ENCODE data around the gene RELCH. TPM values are rescaled to one million over a fixed set of nuclear protein-coding genes. Genes with fewer than 3 reads are reported as not detected.
A peak's percentile ranks its signal among the peaks of the same experiment; 100 is the strongest.

Gene RELCH
- polyA plus RNA-seq, 1 donor from 2014 or later = 5.5 TPM

DNA sequence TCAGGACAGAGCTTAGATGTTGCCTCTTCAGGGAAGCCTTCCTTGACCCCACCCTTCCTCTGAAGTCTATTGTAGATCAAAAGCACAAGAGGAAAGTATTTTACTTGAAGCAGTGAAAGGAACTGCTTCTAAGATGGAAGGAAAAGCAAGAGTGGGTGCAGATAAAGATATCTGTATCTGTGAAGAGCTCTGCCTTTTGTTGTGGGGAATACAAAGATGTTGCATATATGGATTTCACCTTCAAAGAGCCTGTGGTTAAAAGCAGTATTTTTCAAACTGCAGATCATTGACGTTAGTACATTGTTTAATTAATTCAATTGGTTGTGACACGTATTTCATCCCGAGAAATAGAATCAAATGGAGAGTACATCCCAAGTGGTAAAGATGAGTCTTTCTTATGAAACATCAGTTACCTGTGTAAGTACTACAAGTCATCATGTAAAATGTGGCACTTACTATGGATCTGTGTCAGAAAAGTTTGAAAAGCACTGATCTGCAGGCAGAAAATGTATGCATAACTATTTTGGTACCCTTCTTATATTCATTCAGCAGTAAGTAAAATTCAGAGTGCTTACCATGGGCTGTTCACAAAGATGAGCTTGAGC is 113.4 kb downstream of the RELCH start:
- Mint-ChIP-seq H3K9me3 (no peaks in the 10 kb centered on the region), H3K4me3 (no peak overlapping the region), H3K27me3 (no peaks in the 10 kb centered on the region), H3K36me3 (peaks cover 16% of the 10 kb centered on the region), H3K4me1 (peaks cover 8 to 12% (median 9%) of the 10 kb centered on the region in 3 donors), H3K27ac (peak overlapping the region in 1 of 3 donors; percentile 21)

DNA sequence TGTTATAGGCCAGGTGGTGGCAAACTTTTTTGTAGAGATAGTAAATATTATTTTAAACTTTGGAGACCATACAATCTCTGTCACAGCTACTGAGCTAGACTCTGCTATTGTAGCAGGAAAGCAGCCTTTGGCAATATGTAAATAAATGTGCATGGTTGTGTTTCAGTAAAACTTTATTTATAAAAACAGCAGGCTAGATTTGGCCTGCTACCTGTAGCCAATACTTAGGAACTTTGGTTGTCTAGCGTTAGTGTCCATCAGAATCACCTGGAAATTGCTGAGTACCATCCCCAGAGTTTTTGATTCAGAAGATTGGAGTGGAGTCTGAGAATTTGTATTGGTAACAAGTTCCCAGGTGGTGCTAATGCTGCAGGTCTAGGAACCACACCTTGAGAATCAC is 114.3 kb downstream of the RELCH start:
- Mint-ChIP-seq H3K4me1 (peaks cover 8 to 9% (median 8%) of the 10 kb centered on the region in 3 donors), H3K27ac (no peak overlapping the region), H3K36me3 (peaks cover 16% of the 10 kb centered on the region), H3K9me3 (no peaks in the 10 kb centered on the region), H3K4me3 (no peak overlapping the region), H3K27me3 (no peaks in the 10 kb centered on the region)

DNA sequence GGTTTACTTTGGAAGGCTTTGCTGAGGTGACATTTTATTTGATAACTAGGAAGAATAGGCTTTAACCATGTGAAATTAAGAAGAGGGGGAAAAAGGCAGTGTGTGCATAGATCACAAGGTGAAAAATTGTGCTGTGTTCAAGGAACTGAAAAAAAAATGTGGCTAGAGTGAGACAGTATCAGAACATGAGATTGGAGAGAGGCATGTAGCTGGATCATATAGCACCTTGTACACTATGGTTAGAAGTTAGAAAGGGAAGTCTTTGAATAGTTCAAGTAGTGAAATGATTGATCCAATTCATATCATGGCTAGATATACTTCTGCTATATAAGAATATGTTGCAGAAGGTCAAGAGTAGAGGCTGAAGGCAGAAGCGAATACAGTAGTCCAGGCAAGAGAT is 125.8 kb downstream of the RELCH start:
- H3K9me3 Mint-ChIP-seq = no peaks in the 10 kb centered on the region
- peaks cover 6% of the 10 kb centered on the region for H3K36me3 Mint-ChIP-seq

DNA sequence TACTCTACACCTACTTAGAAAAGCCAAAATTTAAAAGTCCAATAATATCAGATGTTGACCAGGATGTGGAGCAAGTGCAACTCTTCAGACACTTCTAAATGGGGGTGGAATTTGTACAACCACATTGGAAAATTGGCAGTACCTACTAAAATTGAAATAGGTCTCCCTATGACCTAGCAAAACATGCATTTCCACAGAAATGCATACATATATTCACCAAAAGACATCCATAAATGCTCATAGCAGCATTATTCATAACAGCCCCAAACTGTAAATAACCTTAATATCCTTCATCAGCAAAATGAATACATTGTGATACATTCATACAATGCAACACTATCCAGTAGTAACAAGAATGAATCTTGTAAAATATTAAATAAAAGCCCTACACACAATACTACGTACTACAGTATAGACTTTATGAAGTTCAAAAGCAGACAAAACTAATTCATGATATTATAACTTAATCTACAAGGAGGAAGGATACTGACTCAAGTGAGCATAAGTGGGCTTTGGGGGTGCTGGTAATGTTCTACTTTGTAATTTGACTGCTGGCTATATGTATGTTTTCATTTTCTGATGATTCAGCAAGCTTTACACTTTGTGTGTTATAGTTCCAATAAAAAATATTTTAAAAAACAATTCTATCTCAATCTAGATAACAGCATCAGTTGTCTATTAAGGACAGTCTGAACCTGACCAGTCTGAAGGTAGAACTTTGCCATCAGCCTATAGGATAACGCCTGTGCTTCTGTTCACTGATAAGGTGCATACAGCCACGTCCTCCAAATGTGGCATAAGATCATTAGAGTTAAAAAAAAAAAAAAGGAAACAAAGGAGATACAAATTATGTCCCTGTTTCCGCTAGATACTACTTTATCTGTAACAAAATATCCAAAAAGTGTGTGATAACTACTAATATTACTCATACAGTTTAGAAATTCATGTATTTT is 131.4 kb downstream of the RELCH start:
- Mint-ChIP-seq H3K4me3 (no peak overlapping the region), H3K27ac (no peak overlapping the region), H3K27me3 (peaks cover 8% of the 10 kb centered on the region), H3K9me3 (no peaks in the 10 kb centered on the region), H3K4me1 (peaks cover 0 to 10% (median 3%) of the 10 kb centered on the region in 3 donors), H3K36me3 (no peaks in the 10 kb centered on the region)

More for the DNA sequence above, 125.8 kb downstream of the RELCH start:
- H3K4me1 Mint-ChIP-seq = no peaks in the 10 kb centered on the region
- H3K27me3 Mint-ChIP-seq = peaks cover 2% of the 10 kb centered on the region
- H3K27ac Mint-ChIP-seq = no peak overlapping the region
- H3K4me3 Mint-ChIP-seq = no peak overlapping the region

DNA sequence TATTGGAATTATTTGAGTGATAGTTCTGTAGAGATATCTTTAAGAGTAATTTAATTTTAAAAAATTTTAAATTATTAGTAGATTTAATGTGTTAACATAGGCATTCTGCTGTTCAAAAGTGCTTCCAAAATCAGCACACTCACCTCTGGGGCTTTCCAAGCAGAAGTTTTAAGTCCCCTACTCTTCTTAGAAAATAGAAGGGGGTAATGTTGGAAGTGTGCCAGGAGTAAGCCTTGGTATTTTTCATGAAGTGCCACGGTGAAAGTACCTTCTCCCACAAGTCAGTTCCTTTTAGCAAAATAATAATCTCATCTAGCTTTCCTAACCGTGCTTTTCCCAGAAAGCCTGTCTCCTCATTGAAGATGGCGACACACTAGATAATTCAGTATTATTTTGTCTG is 134.1 kb downstream of the RELCH start:
- Mint-ChIP-seq H3K36me3 (peaks cover 2% of the 10 kb centered on the region), H3K27me3 (peaks cover 21% of the 10 kb centered on the region)

DNA sequence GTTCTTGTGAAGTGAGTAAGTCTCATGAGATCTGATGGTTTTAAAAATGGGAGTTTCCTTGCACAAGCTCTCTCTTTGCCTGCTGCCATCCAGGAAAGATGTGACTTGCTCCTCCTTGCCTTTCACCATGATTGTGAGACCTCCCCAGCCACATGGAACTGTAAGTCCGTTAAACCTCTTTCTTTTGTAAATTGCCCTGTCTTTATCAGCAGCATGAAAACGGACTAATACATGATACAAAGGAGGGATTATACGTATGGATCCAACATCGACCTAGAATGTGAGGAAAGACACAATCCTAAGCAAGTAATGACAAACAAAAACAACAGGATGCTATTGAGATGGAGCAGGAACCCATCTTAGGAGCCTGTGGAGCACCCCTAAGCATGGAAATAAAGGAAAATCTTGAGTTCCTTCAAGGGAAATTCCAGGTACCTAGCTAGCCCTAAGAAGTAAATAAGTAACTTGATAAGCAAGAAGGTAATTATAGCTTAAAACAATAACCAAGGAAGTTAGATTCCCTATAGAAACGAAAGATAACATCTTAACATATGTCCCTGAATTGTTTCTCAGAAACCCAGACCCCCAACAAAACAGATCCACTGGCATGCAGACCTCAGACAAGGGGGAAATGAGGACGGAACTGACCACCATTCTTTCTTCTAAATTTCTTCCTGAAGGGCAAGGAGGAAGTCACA is 136.6 kb downstream of the RELCH start:
- Mint-ChIP-seq H3K4me3 (peak overlapping the region in 3 of 4 donors; percentile 77 to 86 (median 85)), H3K27me3 (peaks cover 37% of the 10 kb centered on the region), H3K9me3 (no peaks in the 10 kb centered on the region), H3K27ac (peak overlapping the region in 2 of 3 donors; percentile 14 to 68), H3K4me1 (peaks cover 12 to 27% (median 18%) of the 10 kb centered on the region in 3 donors), H3K36me3 (peaks cover 2% of the 10 kb centered on the region)

More for the DNA sequence above, 134.1 kb downstream of the RELCH start:
- Mint-ChIP-seq H3K9me3 (no peaks in the 10 kb centered on the region), H3K4me3 (no peak overlapping the region), H3K4me1 (peaks cover 10 to 25% (median 12%) of the 10 kb centered on the region in 3 donors), H3K27ac (peak overlapping the region in 1 of 3 donors; percentile 73)

DNA sequence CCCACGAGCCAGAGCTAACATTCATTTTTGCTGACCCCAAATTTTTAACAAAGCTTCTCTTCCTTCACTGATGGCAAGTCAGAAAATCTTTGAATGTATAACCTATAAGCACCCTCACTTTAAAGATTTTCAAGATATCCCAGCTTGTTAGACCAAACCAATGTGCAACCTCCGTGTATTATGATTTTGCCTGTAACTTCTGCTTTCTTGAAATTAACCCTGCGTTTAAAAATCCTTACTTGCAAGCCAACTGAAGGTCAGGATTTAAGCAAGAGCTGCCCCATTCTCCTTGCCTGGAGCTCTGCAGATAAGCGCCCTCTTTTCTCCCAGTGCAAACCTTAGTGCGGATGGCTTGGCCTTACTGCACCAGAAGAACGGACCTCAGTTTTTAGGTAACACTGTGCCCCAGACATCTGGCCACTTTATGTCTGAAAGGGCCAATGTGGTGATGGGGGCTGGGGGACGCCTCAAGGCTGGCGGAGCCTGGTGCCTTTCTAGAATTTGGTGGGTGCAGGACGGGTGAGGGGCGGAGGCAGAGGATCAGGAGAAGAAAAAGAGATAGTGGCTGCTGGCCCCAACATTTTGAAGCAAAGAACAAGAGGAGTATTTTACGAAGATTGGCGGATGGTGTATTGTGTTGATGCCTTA is 137.2 kb downstream of the RELCH start:
- Mint-ChIP-seq H3K4me3 (peak overlapping the region; percentile 74 to 86 (median 81)), H3K36me3 (peaks cover 2% of the 10 kb centered on the region), H3K27me3 (peaks cover 38% of the 10 kb centered on the region), H3K9me3 (no peaks in the 10 kb centered on the region), H3K27ac (peak overlapping the region in 2 of 3 donors; percentile 14 to 68), H3K4me1 (peaks cover 12 to 27% (median 18%) of the 10 kb centered on the region in 3 donors)

DNA sequence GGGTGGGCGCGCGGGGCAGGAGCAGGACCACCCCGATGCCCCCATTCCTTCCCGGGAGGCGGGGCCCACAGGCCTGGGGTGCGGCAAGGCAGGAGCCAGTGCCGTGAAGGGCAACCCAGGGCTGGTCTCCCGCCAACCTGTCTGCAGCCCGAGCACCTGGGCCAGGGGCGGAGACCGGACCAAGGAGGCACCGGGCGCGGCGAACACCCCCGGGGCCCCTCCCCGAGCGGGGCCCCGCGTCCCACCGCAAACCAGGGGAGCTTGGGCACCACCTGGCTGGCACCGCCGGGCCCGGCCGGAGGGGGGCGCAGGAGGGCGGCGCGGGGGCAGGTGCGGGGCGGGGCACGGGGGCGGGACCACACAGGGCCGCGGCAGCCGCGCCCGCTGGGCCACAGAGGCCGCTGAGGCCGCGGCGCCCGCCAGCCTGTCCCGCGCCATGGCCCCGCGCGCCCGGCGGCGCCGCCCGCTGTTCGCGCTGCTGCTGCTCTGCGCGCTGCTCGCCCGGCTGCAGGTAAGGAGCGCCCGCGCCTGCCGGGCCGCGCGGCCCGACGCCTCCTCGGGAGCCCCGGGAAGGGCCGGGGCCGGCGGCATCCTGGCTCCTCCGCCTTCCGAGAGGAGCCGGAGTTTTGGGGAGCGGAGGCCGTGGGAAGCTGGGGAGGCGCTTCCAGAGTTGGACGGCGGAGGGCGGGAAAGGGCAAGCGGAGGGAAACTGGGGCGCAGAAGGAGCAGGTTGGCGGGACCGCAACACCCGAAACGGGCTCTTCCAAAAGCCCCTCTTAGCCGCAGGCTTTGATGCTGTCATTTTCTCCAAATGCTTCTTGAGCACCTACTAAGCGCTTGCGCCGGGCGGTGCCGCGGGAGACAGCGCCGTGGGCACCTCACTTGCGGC is 138.1 kb downstream of the RELCH start, which contains the start of gene TNFRSF11A:
Gene TNFRSF11A (plus strand): TSS at position 394 of the 889 bp plus-strand sequence. CDS start 43 bp downstream, at position 437.
- H3K4me1 Mint-ChIP-seq = peaks cover 14 to 27% (median 18%) of the 10 kb centered on the region in 3 donors
- peak within 1 kb of the TSS in 2 of 3 donors; percentile 14 to 68 for H3K27ac Mint-ChIP-seq
- H3K27me3 Mint-ChIP-seq = peaks cover 46% of the 10 kb centered on the region

DNA sequence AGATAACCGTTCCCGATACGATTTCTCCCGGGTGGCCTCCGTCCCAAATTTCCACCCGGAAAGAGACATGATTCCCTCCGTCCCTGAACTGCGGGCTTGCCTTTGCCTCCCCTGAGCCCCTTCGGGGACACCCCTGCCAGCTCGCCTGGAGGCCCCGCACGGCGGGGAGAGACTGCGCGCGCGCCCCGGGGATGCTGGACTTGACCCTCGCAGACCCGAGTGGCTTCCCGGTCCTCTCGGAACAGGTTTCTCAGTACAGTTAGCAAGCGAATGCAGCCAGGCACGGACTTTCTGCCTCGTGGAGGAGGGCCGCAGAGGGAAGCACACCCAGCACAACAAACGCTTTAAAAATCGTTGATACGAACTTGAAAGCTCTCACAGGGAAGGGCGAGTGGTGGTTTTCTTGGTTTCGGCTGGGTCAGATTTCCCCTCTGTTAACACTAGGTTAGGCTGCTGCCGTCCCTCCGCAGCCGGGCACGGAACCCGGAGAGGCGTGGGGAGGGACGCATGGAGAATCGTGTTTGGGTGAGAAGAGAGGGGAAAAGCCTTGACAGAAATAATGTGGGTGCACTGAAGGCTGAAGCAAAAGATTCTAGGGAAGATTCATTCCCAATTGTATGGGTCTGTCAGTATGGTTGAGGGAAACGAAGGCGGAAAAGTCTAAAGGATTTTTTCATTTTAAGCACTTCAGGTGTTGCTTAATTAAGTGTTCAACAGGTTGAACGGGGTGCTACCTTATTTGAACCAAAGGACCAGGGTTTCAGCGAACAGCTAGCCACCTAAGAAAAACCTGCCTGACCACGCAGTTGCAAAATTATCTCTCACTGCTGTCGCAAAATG is 139.0 kb downstream of the RELCH start:
- Mint-ChIP-seq H3K27ac (no peak overlapping the region), H3K36me3 (peaks cover 2% of the 10 kb centered on the region), H3K4me3 (peak overlapping the region; percentile 61 to 88 (median 83)), H3K9me3 (no peaks in the 10 kb centered on the region), H3K4me1 (peaks cover 16 to 27% (median 18%) of the 10 kb centered on the region in 3 donors), H3K27me3 (peaks cover 53% of the 10 kb centered on the region)

More for the DNA sequence above, 138.1 kb downstream of the RELCH start, which contains the start of gene TNFRSF11A:
- no peaks in the 10 kb centered on the region for H3K9me3 Mint-ChIP-seq
- H3K4me3 Mint-ChIP-seq = peak within 1 kb of the TSS; percentile 81 to 88 (median 85)
- peaks cover 2% of the 10 kb centered on the region for H3K36me3 Mint-ChIP-seq

DNA sequence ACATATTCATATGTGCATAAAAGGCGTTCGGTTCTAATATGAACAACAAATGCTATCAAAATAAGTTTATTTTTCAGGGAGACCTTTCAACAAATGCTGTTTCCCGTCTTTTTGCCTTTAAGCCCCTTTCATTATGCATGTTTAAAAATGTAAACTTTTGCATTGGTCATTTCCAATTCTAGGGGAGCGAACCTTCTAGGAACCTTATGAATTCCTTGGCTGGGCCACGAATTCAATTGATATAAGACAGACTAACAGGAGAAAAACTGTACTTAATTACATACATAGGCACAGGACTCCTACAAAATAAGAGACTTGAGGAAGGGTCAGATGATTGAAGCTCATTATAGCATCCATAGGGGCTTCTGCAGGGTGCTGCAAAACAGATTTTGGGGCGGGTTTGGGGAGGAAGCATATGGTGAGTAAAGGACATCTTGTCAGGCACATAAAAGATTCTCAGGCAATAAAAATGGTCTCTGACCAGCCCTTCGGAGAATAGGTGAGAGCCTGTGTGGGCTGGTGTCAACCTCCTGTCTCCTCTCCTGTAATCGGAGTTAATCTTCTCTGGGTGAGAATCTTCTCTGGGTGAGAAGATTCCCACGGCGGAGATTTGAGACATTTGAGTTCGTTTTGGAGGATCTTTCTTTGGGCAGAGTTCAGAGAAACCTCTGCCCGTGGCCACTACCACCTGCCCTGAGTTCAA is 139.7 kb downstream of the RELCH start:
- Mint-ChIP-seq H3K4me1 (peaks cover 16 to 23% (median 18%) of the 10 kb centered on the region in 3 donors), H3K27ac (no peak overlapping the region), H3K4me3 (peak overlapping the region in 3 of 4 donors; percentile 61 to 88 (median 81)), H3K27me3 (peaks cover 56% of the 10 kb centered on the region), H3K36me3 (peaks cover 2% of the 10 kb centered on the region), H3K9me3 (no peaks in the 10 kb centered on the region)

DNA sequence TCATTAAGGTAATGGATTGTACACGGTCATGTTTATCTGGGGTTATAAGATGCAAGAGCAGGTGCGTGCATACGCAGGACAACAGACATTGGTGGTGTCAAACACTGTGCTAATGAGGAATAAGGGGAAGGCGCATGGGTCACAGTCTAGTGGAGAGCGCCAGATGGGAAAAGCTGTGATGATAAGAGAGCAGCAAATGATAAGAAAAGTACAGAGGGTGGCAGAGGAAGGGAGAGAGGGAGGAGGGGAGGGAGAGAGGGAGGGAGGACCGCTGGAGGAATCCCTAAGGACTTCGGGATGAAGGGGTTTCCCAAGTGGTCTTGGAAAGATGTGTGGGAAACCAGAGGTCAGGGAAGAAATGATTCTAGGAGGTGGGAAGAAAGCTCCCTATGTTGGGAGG is 140.9 kb downstream of the RELCH start:
- Mint-ChIP-seq H3K36me3 (peaks cover 2% of the 10 kb centered on the region), H3K4me1 (peaks cover 13 to 18% (median 17%) of the 10 kb centered on the region in 3 donors), H3K9me3 (no peaks in the 10 kb centered on the region), H3K27ac (no peak overlapping the region), H3K4me3 (no peak overlapping the region), H3K27me3 (peaks cover 61% of the 10 kb centered on the region)
